Upper lobe of right lung (tissue), 1 donor: ENCODE measurements around the gene AIF1L. TPM values are rescaled to one million over a fixed set of nuclear protein-coding genes. Genes with fewer than 3 reads are reported as not detected.

Source experiments
- ATAC-seq: fragments of 200-7000 bp; cut with Tn5 transposase; one replicate; pipeline ENCODE4 v1.9.1; 2020; ENCODE audit warnings: mild to moderate bottlenecking, moderate library complexity
- DNase-seq: peaks from one replicate; pipeline ENCODE4 v3.0.0-alpha.2; 2020
- H3K27ac ChIP-seq: fragments of 200-600 bp; one replicate; pipeline ENCODE4 v1.8.0; 2022
- H3K27me3 ChIP-seq: fragments of 200-600 bp; one replicate; pipeline ENCODE4 v1.8.0; 2022; ENCODE audit warnings: mild to moderate bottlenecking
- H3K36me3 ChIP-seq: fragments of 200-600 bp; one replicate; pipeline ENCODE4 v1.8.0; 2022
- H3K4me1 ChIP-seq: fragments of 200-600 bp; one replicate; pipeline ENCODE4 v1.8.0; 2022
- H3K4me3 ChIP-seq: fragments of 200-600 bp; one replicate; pipeline ENCODE4 v1.8.0; 2022; ENCODE audit warnings: mild to moderate bottlenecking
- H3K9me3 ChIP-seq: fragments of 200-600 bp; one replicate; pipeline ENCODE4 v1.8.0; 2022
- intact Hi-C: fragments of 100-400 bp; cut with DNase I; formaldehyde crosslinking; loops from one replicate; pipeline ENCODE4 v1.11.0; 2022
- total RNA-seq: library from RNA; stranded (reverse); fragmentation: NEBNext Ultra II Directional; extraction: Animal tissue kit (Norgen Biotek cat#: 25700); gene quantifications from one replicate; pipeline ENCODE4 v1.2.1, GENCODE V29; 2021
- TF ChIP-seq, protein P1 (sequence below): fragments of 200-600 bp; IDR thresholded peaks from one replicate; pipeline ENCODE4 v1.8.0; 2022; ENCODE audit warnings: antibody characterized with exemption
- donor health status: DM: no; HTN: yes; CAD: no; lungs with severe emphysema.

The AIF1L gene
- total RNA-seq, 1 donor from 2014 or later: 12.3 TPM

DNA sequence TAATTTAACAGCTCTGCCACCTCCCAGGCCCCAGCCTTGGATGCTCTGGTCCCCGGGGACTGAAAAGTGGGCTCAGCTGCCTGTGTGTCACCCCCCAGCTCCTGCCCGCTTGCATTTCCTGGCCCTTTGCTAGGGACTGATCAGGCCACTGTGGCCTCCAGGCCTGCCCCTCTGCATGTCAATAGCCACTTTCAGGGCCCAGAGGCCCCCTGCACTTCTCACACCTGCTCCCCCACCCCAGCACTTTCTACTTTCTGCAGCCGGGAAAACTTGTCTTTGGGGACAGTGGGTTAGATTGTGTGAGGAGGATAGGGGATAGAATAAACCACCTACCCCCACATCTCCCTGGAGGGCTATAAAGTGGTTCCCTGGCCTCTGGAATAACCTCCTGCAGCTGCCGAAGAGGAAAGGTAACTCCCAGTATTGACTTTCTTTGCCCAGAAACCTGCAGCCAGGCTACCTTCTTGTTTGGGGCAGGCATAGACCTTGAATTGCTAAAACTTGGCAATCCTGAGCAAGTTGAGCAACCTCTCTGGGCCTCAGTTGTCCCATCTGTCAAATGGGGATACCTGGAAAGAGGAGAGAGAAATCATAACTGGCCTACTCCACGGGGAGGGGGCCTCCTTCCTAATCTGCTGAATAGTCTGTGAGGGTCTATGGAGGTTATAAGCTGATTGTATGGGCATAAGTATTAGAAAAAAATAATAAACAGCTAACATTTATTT is 7.8 kb downstream of the AIF1L start:
- no peak for DNase-seq
- Histone ChIP-seq H3K4me3 (no peak overlapping the region), H3K27ac (no peak overlapping the region), H3K36me3 (no peaks in the 10 kb centered on the region), H3K9me3 (no peaks in the 10 kb centered on the region), H3K27me3 (no peaks in the 10 kb centered on the region), H3K4me1 (no peaks in the 10 kb centered on the region)
- intact Hi-C loops: no loop called here
- TF ChIP-seq, protein P1, sequence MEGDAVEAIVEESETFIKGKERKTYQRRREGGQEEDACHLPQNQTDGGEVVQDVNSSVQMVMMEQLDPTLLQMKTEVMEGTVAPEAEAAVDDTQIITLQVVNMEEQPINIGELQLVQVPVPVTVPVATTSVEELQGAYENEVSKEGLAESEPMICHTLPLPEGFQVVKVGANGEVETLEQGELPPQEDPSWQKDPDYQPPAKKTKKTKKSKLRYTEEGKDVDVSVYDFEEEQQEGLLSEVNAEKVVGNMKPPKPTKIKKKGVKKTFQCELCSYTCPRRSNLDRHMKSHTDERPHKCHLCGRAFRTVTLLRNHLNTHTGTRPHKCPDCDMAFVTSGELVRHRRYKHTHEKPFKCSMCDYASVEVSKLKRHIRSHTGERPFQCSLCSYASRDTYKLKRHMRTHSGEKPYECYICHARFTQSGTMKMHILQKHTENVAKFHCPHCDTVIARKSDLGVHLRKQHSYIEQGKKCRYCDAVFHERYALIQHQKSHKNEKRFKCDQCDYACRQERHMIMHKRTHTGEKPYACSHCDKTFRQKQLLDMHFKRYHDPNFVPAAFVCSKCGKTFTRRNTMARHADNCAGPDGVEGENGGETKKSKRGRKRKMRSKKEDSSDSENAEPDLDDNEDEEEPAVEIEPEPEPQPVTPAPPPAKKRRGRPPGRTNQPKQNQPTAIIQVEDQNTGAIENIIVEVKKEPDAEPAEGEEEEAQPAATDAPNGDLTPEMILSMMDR: no peak
- no peak for ATAC-seq

DNA sequence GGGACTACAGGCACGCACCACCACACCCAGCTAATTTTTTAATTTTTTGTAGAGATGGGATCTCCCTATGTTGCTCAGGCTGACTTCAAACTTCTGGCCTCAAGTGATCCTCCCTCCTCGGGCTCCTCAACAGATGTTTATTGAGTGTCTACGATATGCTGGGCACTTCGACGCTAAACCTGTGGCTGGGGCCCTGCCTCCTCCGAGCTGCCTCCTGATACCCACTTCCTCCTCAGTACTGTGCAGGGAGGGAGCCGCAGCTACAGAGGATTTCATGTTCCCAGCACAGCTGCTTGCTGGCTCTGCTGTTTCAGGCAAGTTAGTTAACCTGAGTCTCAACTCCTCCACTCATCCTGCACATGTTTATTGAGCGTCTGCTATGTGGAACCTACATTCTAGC is 9.6 kb downstream of the AIF1L start:
- Histone ChIP-seq H3K36me3 (no peaks in the 10 kb centered on the region), H3K4me1 (no peaks in the 10 kb centered on the region), H3K4me3 (no peak overlapping the region), H3K27ac (no peak overlapping the region), H3K27me3 (no peaks in the 10 kb centered on the region), H3K9me3 (no peaks in the 10 kb centered on the region)
- intact Hi-C loops: no loop called here
- no peak for ATAC-seq
- no peak for DNase-seq
- TF ChIP-seq, protein P1: no peak

DNA sequence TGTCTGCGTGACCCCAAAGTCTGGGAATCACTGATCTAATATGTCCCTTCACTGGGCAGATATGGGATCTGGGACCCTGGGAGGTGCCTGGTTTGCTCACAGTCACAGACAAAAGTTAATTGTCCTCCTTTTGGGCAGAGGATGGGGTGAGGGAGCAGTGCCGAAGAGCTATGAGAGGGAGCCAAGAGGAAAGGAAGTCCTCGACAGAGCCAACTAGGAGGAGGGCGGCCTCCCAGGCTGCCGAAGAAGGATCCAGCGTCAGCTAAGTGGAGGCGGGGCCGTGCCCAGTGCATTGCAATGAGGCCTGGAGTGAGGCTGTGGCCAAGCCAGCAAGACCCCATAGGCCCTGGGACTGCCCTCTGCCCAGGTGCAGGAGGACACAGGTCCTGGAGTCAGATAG is 11.4 kb downstream of the AIF1L start:
- ATAC-seq: peak; percentile 26
- no peak for DNase-seq
- H3K4me3 ChIP-seq: no peak overlapping the region
- H3K9me3 ChIP-seq: no peaks in the 10 kb centered on the region
- no peaks in the 10 kb centered on the region for H3K36me3 ChIP-seq
- TF ChIP-seq, protein P1: no peak
- no peak overlapping the region for H3K27ac ChIP-seq
- no peaks in the 10 kb centered on the region for H3K4me1 ChIP-seq
- no peaks in the 10 kb centered on the region for H3K27me3 ChIP-seq
- intact Hi-C loops: no loop called here

DNA sequence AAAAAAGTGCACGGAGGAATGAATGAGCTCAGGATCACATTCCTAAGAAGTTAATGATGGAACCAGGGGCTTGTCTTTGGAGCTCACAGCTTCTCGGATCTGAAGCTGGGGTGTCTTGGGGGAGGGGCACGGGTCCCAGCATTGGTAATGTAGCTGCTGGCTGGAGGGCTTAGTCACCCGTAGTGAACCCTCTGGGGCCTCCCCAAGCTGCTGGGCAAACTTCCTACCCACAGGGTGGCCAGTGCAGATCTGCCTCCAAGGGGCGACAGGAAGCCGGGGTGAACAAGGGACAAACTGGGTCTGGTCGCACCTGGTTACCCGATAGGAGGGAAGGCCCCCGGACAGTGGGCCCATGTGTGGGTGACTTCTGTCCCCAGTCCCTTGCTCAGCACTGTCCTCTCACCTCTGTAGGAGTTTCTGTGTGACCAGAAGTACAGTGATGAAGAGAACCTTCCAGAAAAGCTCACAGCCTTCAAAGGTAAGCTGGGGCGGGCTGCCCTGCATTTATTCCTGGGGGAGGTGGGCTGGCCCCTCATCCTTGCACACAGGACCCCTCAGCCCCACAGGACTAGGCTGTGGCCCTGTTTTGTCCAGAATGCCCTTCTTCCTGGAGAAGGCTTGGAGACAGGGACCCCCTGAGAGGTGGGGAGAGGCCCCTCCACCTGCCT is 15.0 kb downstream of the AIF1L start:
- Histone ChIP-seq H3K27me3 (no peaks in the 10 kb centered on the region), H3K4me1 (no peaks in the 10 kb centered on the region), H3K9me3 (no peaks in the 10 kb centered on the region), H3K4me3 (no peak overlapping the region), H3K36me3 (no peaks in the 10 kb centered on the region), H3K27ac (no peak overlapping the region)
- ATAC-seq: no peak
- TF ChIP-seq, protein P1: no peak
- DNase-seq: peak; percentile 41
- intact Hi-C loops: no loop called here

DNA sequence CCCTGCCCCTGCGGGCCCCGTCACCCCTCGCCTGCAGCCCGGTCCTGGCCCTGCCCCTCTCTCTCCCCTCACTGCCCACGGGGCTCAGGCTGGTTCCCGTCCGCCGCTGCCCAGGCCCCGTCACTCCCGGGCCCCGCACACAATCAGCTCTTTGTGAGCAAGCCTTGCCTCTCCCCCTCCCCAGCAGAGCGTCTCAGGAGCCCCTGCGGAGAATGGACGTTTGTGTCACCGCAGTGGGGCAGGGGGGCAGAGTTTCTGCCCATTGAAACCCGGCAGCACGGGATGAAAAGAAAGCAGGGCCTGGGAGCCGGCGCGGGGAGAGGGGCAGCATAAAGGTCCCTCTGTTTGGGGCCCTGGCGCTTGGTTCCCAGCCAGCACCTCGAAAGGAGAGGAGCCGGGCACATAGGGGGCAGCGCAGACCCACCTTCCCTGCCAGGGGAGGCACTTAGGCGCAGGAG is 15.6 kb downstream of the AIF1L start:
- intact Hi-C loops: no loop called here
- H3K27me3 ChIP-seq: no peaks in the 10 kb centered on the region
- H3K27ac ChIP-seq: no peak overlapping the region
- H3K4me3 ChIP-seq: no peak overlapping the region
- H3K9me3 ChIP-seq: no peaks in the 10 kb centered on the region
- H3K36me3 ChIP-seq: no peaks in the 10 kb centered on the region
- TF ChIP-seq, protein P1: no peak
- DNase-seq: peak; percentile 47
- no peak for ATAC-seq
- H3K4me1 ChIP-seq: no peaks in the 10 kb centered on the region
